AG10803 (cell line): ENCODE results near the gene TENM3.

Experiments
- DNase-seq: peaks from one replicate; pipeline ENCODE4 v3.0.0; 2010; ENCODE audit warnings: low read depth
- H3K4me3 ChIP-seq: 2 replicates; pipeline ENCODE4 v1.5.1; 2011; ENCODE audit warnings: mild to moderate bottlenecking, low read length, control low read depth
- TF ChIP-seq, protein P1 (sequence below): conservative IDR thresholded peaks from 2 replicates; pipeline ENCODE4 v1.5.1; 2011; ENCODE audit warnings: mild to moderate bottlenecking, low read length, control low read depth, inconsistent platforms

TENM3 gene

DNA sequence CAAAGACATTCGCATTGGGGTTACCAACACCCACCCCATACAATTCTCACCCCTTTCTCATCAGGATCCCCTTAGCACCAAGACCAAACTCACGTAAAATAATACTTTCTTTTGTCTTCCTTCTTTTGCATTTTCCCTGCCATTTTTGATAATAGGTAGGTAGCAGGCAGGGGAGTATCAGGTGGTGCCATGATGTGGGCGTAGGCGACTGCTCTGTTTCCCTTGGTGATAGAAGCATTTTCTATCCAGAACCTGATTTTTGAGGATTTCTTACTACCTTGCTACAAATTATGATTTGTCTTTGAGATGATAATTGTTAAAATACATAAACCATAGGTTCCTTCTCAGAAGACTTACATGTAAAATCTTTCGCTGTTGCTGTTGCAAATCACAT is 523.7 kb downstream of the TENM3 start:
- H3K4me3 ChIP-seq: no peak overlapping the region
- TF ChIP-seq, protein P1, sequence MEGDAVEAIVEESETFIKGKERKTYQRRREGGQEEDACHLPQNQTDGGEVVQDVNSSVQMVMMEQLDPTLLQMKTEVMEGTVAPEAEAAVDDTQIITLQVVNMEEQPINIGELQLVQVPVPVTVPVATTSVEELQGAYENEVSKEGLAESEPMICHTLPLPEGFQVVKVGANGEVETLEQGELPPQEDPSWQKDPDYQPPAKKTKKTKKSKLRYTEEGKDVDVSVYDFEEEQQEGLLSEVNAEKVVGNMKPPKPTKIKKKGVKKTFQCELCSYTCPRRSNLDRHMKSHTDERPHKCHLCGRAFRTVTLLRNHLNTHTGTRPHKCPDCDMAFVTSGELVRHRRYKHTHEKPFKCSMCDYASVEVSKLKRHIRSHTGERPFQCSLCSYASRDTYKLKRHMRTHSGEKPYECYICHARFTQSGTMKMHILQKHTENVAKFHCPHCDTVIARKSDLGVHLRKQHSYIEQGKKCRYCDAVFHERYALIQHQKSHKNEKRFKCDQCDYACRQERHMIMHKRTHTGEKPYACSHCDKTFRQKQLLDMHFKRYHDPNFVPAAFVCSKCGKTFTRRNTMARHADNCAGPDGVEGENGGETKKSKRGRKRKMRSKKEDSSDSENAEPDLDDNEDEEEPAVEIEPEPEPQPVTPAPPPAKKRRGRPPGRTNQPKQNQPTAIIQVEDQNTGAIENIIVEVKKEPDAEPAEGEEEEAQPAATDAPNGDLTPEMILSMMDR: no peak
- DNase-seq: no peak

DNA sequence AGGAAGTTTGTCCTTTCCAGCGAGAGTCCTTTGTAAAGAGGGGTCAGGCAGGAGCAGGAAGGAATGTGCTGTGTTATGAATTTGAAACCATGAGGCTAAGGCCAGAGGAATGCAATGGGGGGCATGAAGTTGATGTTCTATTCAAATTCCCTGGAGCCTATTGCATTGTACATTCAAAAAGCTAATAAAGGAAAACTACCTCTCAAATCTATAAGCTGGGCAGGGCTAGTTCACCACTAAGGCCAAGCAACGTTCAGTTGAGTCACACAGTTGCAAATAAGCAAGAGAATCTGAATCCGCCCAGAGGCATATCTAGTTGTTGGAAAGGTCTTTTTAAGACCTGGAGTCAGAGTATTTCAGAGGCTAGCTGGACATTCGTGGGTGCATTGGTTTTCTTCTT is 525.6 kb downstream of the TENM3 start:
- DNase-seq: no peak
- H3K4me3 ChIP-seq: no peak overlapping the region
- TF ChIP-seq, protein P1: no peak

DNA sequence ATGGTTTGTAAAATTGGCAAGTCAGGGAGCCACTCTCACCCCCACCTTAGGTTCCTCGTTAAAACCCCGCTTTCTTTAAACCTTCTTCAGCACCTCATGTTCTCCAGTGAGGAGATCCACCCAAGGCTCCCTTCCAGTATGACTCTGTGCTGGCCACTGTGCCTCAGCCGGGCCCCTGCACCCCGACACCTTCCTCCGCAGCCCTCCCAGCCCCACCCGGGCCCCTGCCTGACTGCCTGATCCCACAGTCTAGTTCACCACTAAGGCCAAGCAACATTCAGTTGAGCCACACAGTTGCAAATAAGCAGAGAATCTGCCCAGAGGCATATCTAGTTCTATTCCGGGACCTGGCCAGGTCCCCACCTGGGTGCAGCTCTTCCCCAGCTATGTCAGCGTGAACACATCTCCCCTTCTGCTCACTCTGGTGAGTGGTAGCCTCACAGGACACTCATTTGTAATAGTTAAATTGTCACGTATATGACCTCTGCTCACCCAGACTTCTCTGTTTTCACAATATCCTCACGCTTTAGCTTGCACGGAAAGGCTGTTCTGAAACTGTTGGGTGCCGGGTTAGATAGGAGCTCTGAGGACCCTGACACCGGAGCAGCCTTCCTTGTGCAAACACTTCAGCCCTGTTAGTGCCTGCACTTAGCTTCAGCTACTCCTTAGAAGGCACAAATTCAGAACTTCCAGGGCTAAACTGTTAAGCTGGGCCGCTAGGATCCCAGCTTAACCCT is 527.2 kb downstream of the TENM3 start:
- H3K4me3 ChIP-seq: no peak overlapping the region
- TF ChIP-seq, protein P1: no peak

DNA sequence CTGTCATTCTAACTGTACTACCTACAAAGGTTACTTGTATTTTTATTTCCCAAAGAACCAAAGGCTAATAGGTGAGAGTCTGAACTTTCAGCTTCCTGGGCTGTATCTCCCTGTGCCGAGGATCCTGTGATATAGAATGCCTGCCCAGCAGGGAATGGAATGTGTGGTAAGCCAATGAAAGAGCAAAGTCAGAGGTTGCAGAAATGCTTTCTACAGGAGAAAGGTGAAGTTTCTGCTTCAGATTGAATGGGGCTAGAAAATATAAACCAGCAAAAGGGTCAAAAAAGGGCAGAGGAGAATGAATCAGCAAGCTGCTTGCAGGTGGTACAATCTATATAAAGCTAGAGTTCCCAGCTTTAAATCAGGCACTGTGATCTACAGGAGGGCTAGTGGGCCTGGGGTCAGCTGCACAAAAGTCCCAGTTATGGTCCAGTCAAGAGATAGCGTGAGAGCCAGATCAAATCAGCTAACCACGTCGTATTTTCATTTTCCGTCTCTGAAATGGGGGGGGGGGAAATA is 527.9 kb downstream of the TENM3 start:
- TF ChIP-seq, protein P1: no peak
- H3K4me3 ChIP-seq: no peak overlapping the region
- DNase-seq: no peak

More for the DNA sequence above, 527.2 kb downstream of the TENM3 start:
- DNase-seq: no peak

DNA sequence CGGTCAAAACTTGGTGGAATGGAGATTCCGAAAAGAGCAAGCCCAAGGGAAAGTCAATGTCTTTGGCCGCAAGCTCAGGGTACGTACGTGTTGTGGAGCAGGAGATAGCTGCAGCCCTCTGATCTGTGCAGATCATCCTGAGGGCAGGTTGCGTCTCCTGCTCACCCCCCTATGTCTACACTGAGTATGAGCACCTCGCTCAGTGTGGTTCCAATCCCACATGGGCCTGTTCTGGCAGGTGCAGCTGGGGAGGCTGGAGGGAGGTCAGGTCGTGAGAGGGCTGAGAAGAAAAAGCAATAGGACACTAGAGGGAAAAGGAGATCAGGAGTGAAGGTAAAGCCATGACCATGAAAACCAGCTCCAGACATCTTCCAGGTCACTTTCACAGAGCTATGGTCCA is 531.9 kb downstream of the TENM3 start:
- TF ChIP-seq, protein P1: no peak
- no peak overlapping the region for H3K4me3 ChIP-seq
- no peak for DNase-seq

DNA sequence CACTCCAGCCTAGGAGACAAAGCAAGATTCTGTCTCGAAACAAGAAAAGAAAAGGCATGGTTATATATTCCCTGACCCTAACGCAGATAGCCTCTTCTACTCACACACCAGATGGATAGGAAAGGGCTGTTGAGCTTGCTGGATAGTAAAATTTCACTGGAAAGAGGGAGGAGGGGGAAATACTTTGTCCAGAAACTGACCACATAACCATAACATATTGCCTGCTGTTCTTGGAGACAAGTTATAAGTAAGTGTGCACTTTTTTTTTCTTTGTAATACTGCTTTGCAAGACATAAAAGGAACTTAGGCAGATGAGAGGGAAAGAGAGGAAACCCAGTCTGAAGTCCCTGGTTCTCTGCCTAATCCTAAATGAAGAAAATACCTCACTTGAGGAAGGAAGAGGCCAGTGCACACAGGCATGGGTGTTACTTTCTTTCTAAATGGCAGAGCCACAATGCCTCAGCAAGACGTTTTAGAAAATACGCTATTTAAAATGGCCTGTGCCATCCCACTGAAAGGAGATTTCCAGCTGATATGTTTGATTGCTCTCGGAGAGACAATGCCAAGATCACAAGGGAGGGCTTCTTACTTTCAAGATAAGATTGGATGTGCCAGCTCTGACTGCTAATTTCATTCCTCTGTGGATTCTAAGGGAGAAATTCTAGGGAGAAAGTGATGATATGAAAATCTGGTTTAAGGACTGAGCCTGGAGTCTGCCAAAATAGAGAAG is 533.3 kb downstream of the TENM3 start:
- TF ChIP-seq, protein P1: no peak
- DNase-seq: peak; percentile 15
- H3K4me3 ChIP-seq: no peak overlapping the region
